GM19099 (cell line): ENCODE results near the gene NRAP.

ENCODE experiments used
- POLR2A ChIP-seq: IDR thresholded peaks from 3 replicates; pipeline ENCODE4 v1.6.1; 2011; ENCODE audit warnings: low read depth; ENCODE audit not compliant: insufficient read length; ENCODE audit errors: extremely low read depth

Gene NRAP

DNA sequence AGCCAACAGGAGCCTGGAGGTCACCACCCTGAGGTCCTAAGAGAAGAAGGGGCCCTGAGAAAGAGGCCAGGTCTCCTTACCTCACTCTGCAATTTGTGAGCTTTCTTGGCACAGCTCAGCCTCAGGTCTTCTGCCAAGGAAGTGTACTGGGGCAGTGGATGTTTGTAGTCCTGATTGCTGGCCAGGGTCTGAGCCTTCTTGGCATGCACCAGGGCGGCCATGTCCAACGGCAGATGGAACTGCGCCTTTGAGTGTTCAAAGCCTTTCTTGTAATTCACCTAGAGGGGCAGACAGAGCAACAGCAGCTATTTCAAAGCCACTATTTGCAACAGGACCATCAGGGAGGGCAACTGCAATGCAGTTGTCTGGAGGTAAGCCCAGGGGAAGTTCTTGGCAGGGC lies 51.7 kb downstream of the NRAP start:
- no peak for TF ChIP-seq POLR2A

DNA sequence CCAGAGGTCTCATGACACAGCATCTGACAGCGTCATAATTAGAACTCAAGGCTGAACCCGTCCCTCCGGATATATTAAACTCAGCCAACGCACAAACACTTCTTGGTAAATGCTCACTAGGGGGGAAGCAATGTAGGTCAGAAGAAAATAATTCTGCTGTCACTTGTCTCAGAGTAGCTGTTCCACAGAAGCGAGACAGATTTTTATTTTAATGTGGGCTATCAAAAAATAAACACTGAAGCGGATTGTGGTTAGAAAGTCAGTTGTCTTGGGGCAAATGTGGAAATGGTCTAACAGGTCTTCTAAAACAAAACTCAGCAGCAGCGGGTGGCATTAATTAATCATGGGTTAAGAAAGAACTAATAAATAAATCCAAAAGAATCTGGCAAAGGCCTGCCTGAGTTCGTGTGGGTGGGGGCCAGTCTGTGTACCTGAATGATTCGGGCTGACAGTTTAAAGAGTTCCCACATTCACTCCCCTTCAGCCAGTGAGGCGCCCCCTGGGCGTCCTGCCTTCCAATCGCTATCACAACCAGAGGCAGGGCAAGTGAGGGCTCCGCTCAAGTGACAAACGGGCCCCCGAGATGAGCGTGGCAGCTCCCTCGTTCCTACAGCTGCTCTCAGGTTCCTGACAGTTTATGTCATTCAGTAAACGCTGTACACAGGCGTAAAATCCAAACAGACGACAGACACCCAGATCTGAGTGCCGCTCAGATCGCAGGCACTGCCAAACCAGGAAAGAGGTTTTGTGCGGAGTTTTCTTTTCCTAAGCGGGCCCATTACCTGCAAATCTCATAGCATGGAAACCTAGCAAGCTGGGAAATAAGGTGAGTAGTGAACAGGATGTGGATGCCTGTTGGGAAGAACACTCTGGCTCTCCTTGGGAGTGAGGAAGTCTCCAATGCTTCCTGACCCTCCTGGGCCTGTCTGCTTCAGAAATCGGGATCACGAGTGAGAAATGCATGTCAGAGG lies 52.9 kb downstream of the NRAP start:
- TF ChIP-seq POLR2A, result no peak

DNA sequence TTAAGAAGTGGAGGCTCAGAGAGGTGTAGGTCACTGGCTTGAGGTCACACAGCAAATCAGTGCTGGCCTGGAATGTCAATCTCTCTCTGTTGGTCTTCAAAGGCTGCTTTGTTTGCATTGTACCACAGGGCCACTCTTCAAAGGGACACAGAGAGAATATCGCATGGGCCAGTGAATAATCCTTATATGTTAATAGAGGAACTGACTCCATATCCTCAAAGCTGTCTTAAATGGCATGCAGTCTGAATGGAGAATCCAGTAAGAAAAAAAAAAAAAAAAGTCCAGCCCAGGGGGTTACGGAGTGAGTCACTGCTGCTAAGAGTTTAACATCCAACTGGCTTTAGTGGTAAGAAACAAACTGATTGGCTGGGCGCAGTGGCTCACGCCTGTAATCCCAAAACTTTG lies 54.1 kb downstream of the NRAP start:
- TF ChIP-seq POLR2A, result no peak

DNA sequence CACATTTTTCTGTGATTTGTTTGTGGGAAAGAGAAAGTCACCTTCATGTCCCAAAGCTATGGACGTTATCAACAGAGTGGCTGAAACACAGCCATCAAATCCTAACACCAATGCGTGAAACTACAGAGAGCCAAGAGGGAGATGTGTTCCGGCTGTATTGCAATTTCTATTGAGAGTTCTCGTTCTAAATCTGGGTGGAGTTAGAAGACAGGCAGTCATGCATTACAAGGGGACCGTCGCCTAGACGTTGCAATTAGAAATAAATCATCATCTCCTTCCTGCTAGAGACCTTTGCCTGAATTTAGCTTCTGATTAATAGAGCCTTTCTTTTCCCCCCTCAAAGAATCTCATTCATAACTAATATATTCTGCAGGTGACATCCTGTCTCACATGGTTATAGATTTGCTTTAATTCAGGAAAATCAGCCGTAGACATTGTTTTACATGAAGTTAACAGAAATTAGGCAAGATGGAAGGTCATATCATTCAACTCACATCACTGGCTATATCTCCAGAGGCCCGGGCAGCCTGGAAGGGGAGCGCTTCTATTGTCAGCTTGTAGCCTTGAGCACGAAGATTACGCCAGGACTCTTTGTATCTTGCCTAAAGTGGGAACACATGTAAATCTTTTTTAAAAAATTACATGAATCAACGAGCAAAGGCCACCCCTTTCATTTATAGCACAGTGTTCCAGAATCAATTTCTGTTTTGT lies 58.4 kb downstream of the NRAP start:
- TF ChIP-seq POLR2A, result no peak

DNA sequence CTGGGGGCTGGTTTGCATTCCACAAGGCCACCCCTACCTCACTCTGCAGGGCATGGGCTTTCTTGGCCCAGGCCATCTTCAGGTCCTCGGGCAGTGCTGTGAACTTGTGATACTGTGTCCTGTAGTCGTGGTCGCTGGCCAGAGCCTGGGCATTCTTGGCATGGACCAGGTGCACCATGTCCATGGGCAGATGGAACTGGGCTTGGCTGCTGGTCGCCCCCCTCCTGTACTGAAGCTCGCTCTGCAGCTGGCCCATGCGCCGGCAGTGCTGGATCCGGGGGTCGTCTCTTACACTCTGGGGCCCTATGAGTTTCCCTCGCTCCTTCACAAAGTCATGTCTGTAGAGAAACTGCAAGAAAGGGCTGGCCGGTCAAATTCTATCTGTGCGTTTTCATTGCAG lies 59.3 kb downstream of the NRAP start:
- no peak for TF ChIP-seq POLR2A

DNA sequence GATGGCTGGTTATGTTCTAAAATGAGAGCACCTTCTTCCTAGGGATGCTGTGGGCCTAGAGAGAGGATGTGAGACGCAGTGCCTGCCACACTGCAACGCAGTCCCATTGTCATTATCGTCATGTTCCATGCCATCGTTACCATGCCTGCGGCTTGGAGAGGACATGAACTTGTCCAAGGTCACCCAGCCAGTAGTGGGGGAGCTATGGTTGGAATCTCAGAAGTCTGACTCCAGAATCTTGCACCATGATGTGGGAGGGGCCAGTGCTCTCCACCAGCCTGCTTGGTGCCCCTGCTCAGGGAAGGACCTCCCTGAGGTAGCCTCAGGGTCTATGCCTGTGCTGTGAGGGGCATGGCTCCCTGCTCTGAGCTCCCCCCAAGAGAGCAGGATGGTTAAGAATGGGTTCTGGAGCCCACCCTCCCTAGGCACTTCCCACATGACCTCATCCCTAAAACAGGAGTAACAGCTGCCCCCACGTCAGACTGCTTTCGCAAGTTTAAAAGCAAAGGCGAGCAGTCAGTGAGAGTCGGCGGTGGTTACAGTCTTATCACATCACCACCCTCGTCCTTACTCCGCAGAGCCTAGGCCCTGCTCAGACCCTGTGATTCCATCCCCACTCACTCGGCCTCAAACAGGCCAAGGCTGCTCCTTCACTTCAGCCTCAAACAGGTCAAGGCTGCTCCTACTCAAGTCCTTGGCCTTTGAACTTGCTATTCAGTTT lies 60.6 kb downstream of the NRAP start:
- TF ChIP-seq POLR2A, result no peak

DNA sequence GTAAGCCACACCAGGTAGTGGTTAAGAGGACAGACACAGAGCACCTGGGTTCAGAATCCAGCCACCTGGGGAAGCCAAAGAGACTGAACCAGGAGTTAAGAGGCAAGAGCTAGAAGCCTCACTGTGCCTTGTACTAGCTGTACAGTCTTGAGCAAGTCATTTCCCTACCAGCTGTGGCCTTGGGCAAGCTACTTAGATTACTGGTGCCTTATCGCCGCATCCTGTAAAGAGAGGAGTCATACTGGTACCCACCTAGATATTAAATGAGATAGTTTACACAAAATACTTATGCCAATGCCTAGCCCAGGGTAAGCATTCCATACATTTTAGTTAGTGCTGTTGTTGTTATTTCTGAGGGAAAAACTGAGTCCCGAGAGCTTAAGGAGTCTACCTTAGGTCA lies 63.3 kb downstream of the NRAP start:
- TF ChIP-seq POLR2A, result no peak

DNA sequence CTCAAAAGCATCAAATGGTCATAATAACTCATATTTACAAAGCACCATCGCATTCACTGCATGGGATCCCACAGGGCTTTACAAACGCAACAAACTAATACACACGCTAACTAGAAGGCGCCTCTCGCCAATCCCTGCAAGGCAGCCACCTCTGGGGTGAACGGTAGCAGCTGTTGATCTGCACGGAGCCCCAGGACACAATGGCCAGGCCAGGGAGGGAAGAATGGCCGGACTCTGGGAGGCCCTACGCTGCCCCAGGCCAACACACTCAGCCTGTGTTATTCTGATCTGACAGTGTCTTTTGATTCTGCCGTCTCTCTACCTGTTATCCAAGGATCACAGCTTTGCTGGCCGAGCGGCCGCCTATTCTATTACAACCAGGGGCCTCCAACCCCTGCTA lies 69.2 kb downstream of the NRAP start:
- TF ChIP-seq POLR2A, result no peak

DNA sequence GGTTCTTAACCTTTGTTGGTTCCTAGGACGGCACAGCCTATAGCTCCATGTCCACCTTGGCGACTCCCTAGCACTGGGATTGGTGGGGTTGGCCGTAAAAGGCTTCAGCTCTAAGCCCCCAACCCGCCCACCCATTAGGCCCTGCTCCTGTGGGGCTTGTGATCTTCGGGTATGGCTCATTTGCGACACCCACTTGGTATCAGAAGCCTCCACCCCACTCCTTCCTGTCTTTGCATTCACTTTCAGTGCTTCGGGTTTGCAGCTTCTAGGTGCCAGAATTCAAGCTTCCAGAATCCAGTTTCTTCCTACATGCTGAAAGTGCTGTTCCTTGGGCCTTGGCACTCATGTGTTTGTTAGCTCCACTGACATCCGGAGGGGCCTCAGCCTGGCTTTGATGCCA lies 71.5 kb downstream of the NRAP start:
- no peak for TF ChIP-seq POLR2A

DNA sequence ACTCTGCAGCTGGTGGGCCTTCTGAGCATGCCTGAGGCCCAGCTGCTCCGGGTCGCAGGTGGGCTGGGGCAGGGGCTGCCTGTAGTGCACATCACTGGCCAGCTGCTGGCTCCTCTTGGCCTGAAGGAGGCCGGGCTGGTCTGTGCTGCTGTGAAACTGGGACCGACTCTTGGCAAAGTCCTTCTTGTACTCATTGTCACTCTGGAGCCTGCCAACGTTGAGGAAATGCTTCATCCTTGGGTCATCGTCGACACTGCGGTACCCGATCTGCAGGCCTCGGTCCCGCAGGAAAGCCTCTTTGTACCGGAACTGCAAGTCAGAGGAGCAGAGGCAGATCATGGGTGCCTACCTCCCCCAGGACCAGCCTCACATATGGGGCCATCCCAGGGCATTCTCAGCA lies 73.3 kb downstream of the NRAP start:
- no peak for TF ChIP-seq POLR2A

DNA sequence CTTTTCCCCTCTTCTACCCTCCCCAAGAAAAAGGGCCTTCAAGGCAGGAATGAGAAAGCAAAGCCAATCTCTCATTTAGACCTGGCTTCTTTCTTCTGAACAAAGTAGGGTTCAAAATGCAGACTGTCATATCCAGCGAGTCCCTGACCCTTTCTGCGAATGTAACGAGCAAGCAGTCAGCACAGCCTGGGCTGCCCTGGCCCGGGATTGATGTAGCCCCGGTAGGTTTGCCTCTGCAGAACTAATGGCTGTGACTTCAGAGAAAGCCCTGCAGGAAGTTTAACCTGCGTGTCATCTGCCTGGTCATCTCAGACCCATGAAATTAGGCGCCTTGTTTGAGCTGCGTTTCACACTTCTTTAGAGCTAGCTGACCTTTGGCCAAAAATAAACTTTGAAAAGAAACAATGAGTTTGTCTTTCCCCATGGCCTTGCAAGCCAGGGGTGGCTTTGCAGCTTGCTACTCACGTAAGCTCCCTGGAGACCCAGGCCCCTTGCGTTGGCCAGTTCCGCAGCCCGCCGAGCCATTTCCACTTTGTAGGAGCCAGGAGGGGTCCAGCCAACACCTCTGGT lies 74.6 kb downstream of the NRAP start:
- TF ChIP-seq POLR2A, result no peak

DNA sequence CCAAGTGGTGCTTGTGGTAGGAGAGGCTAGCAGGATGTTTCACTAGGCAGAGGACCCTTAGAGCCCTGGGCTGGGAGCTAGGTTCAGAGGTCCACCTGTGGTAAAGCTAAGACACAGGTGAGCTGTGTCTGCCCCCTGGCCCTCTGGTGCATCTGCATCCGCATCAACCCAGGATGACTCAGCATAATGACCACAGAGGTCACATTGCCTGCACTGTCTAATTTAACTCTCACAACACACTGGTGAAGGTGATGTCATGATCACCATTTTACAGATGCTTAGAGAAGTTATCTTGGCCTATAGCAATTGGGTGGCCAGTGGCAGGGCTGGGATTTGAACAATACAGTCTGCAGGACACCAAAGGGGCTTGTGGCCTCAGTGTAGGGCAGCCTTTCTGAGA lies 77.9 kb downstream of the NRAP start:
- no peak for TF ChIP-seq POLR2A

DNA sequence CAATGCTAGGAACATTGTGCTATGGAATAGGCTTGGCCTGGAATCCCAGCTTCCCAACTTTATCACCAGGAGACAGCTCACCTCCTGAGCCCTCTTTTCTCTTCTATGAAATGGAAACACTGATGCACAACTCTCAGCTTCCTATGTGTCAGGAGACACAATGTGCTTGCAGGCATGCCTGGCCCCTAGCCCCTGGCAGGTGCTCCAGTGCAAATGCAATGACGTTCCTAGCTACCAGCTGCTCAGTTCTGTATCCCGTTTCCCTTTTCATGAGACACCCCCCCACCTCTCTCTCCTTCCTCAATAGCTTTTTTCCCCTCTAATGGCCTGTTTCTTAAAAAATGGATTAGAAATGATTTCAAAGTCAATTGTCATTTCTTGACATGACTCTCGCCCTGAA lies 80.3 kb downstream of the NRAP start:
- TF ChIP-seq POLR2A, result no peak

DNA sequence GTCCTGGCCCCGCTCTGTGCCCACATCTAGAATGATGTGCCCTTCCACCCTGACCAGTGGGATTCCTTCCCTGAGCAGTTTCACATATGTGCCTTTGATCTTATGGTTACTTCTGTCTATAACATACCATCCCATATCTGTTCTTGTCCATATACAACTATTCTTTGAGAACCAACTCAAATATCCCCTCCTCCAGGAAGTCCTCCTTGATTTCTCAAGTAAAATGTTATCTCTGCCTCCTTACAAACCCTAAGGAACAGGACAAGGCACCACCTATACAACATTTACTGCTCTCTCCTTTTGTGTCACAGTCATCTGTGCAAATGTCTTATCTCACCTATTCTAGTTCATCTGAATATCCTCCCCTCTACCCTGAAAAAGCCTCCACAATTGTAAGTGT lies 82.7 kb downstream of the NRAP start:
- no peak for TF ChIP-seq POLR2A

DNA sequence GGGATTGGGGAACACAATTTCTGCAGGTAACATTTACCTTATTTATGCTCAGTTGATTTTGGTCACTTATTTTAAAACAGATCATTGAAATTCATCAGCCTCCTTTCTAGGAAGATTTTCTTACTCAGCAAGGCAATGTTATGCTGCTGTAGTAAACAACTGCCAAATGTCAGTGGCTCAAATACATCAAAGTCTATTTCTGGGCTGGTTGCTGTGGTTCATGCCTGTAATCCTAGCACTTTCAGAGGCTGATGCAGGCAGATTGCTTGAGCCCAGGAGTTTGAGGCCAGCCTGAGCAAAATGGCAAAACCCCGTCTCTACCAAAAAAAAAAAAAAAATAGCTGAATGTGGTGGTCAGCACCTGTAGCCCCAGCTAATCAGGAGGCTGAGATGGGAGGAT lies 85.1 kb downstream of the NRAP start:
- no peak for TF ChIP-seq POLR2A

DNA sequence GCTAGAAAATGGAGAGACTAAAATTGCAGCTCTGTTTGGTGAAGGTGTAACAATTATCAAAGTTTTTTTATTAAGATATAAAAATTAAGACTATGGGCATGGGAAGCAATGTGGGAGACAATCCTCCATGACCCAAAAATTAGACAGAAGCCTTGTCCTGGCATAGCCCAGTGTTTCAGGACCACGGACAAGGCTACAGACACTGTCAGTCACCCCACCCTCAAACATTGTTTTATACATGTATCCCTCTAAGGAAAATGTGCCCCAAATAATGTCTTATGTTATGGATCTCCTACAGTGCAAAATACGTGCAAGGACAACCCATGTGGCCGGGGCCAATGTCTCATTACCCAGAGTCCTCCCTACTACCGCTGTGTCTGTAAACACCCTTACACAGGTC lies 87.0 kb downstream of the NRAP start:
- no peak for TF ChIP-seq POLR2A

DNA sequence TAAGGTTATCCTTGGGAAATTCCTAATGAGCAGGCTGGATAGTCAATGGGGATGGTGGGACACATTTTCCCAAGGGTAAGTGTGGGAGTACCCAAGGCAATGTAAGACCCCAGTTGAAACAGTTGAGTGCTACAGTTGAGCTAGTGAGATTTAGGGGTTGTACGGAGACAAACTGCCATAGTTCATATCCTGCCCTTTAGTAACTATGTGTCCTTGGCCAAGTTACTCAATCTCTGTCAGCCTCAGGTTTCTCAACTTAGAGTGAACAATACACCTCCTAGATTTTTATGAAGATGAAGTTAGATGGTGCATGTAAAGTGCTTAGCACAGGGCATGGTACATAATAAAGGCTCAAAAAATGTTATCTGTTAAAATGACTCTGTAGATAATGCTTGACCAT lies 90.5 kb downstream of the NRAP start:
- TF ChIP-seq POLR2A, result no peak
